ENCODE measurements around the gene CLASP2.

CLASP2 gene

GRCh38 chr3:33537133-33537532, 180.9 kb downstream of the CLASP2 start:
- no peak for TF ChIP-seq CTCF (IDR thresholded peaks at IDR 0.05; ENCODE audit: borderline replicate concordance, insufficient read depth, low read depth, low read length)
- no peak overlapping the region for H3K4me3 ChIP-seq (ENCODE audit: low read depth, low read length)

- no peak for TF ChIP-seq CTCF (IDR thresholded peaks at IDR 0.05; ENCODE audit: borderline replicate concordance, insufficient read depth, low read depth, low read length)
- H3K4me3 ChIP-seq (ENCODE audit: low read depth, low read length): no peak overlapping the region
Measured at GRCh38 chr3:33526787-33527186, 191.3 kb downstream of the CLASP2 start.

- no peak overlapping the region for H3K4me3 ChIP-seq (ENCODE audit: low read depth, low read length)
- no peak for TF ChIP-seq CTCF (IDR thresholded peaks at IDR 0.05; ENCODE audit: borderline replicate concordance, insufficient read depth, low read depth, low read length)
Measured at GRCh38 chr3:33525232-33525631, 192.8 kb downstream of the CLASP2 start.

GRCh38 chr3:33523093-33523667, 194.9 kb downstream of the CLASP2 start:
- no peak overlapping the region for H3K4me3 ChIP-seq (ENCODE audit: low read depth, low read length)
- TF ChIP-seq CTCF (IDR thresholded peaks at IDR 0.05; ENCODE audit: borderline replicate concordance, insufficient read depth, low read depth, low read length): no peak

GRCh38 chr3:33521736-33522135, 196.3 kb downstream of the CLASP2 start:
- no peak overlapping the region for H3K4me3 ChIP-seq (ENCODE audit: low read depth, low read length)
- TF ChIP-seq CTCF (IDR thresholded peaks at IDR 0.05; ENCODE audit: borderline replicate concordance, insufficient read depth, low read depth, low read length): no peak

GRCh38 chr3:33513262-33513863, 204.7 kb downstream of the CLASP2 start:
- no peak overlapping the region for H3K4me3 ChIP-seq (ENCODE audit: low read depth, low read length)
- TF ChIP-seq CTCF (IDR thresholded peaks at IDR 0.05; ENCODE audit: borderline replicate concordance, insufficient read depth, low read depth, low read length): no peak

GRCh38 chr3:33505027-33505426, 213.0 kb downstream of the CLASP2 start:
- H3K4me3 ChIP-seq (ENCODE audit: low read depth, low read length): no peak overlapping the region
- no peak for TF ChIP-seq CTCF (IDR thresholded peaks at IDR 0.05; ENCODE audit: borderline replicate concordance, insufficient read depth, low read depth, low read length)

All from GM12875 (cell line).